K562 (cell line): ENCODE measurements around the gene VWA7. TPM values are rescaled to one million over a fixed set of nuclear protein-coding genes. Genes with fewer than 3 reads are reported as not detected.

Source experiments
- ASH1L ChIP-seq: fragments of 450-650 bp; IDR thresholded peaks from 2 replicates; pipeline ENCODE4 v1.6.1; 2018; ENCODE audit warnings: borderline replicate concordance, mild to moderate bottlenecking, low read depth; ENCODE audit not compliant: partially characterized antibody
- DMBX1 ChIP-seq: fragments of 250-450 bp; sonication (Bioruptor Pico); IDR thresholded peaks from 2 replicates; pipeline ENCODE4 v1.8.0; 2022; ENCODE audit warnings: inconsistent platforms, mild to moderate bottlenecking, moderate library complexity, borderline replicate concordance
- ETV1 ChIP-seq: fragments of 450-650 bp; conservative IDR thresholded peaks from 2 replicates; pipeline ENCODE4 v1.6.1; 2016; ENCODE audit warnings: missing genetic modification characterization, control low read depth, low read depth, missing compliant biosample characterization
- NCOA4 ChIP-seq: fragments of 450-650 bp; IDR thresholded peaks from 2 replicates; pipeline ENCODE4 v1.6.1; 2018; ENCODE audit warnings: mild to moderate bottlenecking; ENCODE audit not compliant: partially characterized antibody
- NFXL1 ChIP-seq: fragments of 450-650 bp; formaldehyde crosslinking; IDR thresholded peaks from 2 replicates; pipeline ENCODE4 v1.4.0; 2021; ENCODE audit warnings: mild to moderate bottlenecking
- NFYB ChIP-seq: IDR thresholded peaks from 2 replicates; pipeline ENCODE4 v1.6.1; 2011; ENCODE audit warnings: mild to moderate bottlenecking, moderate library complexity; ENCODE audit not compliant: insufficient read length; ENCODE audit errors: extremely low read depth
- POLR3G ChIP-seq: IDR thresholded peaks from 2 replicates; pipeline ENCODE4 v1.6.1; 2011; ENCODE audit not compliant: insufficient read length, insufficient replicate concordance; ENCODE audit errors: extremely low read depth
- PTBP1 ChIP-seq: fragments of 200-400 bp; formaldehyde crosslinking; IDR thresholded peaks from 2 replicates; pipeline ENCODE4 v1.6.1; 2017; ENCODE audit warnings: low read depth, low read length
- SIN3A ChIP-seq, 2 experiments: fragments of 150-350 bp in 1 of 2; IDR thresholded peaks; 2 replicates each; pipeline ENCODE4 v1.6.1; 2011 to 2016; ENCODE audit warnings: borderline replicate concordance in 2 of 2, low read depth in 2 of 2, low read length in 2 of 2, mild to moderate bottlenecking in 2 of 2, moderate library complexity in 2 of 2; ENCODE audit not compliant: control insufficient read depth in 1 of 2
- SMARCA5 ChIP-seq: fragments of 450-650 bp; IDR thresholded peaks from 2 replicates; pipeline ENCODE4 v1.6.1; 2016
- SRSF7 ChIP-seq: fragments of 200-400 bp; formaldehyde crosslinking; optimal IDR thresholded peaks from 2 replicates; pipeline ENCODE3; 2017; ENCODE audit warnings: mild to moderate bottlenecking, low read depth, low read length
- TSHZ1 ChIP-seq: fragments of 250-450 bp; sonication (Bioruptor Pico); IDR thresholded peaks from 2 replicates; pipeline ENCODE4 v1.4.0; 2020; ENCODE audit warnings: mild to moderate bottlenecking, moderate library complexity
- XRCC5 ChIP-seq: fragments of 200-400 bp; formaldehyde crosslinking; IDR thresholded peaks from 2 replicates; pipeline ENCODE4 v1.6.1; 2017; ENCODE audit warnings: low read depth, mild to moderate bottlenecking, low read length
- ZNF146 ChIP-seq: IDR thresholded peaks from one replicate; pipeline ENCODE4 v1.6.1; 2018; ENCODE audit warnings: missing compliant biosample characterization; ENCODE audit not compliant: unreplicated experiment
- ZNF311 ChIP-seq: fragments of 250-450 bp; sonication (Bioruptor Pico); IDR thresholded peaks from 2 replicates; pipeline ENCODE4 v1.4.0; 2020; ENCODE audit warnings: mild to moderate bottlenecking, moderate library complexity
- ZNF384 ChIP-seq: IDR thresholded peaks from 2 replicates; pipeline ENCODE4 v1.6.1; 2012; ENCODE audit warnings: low read depth, low read length, improper control_type of control experiment
- ZNF398 ChIP-seq: fragments of 250-450 bp; sonication (Bioruptor Pico); IDR thresholded peaks from 2 replicates; pipeline ENCODE4 v1.8.0; 2021; ENCODE audit warnings: moderate library complexity, mild to moderate bottlenecking, inconsistent platforms
- polyA plus RNA-seq, 8 experiments: library from polyadenylated mRNA; depleted of rRNA in 4 of 8; stranded (reverse) in 5 of 8; unstranded in 3 of 8; fragments of >200 nt; fragmentation: Nextera tagmentation in 2 of 8; fragmentation: Illumina TruSeq in 1 of 8; extraction: Ambion mirVana in 2 of 8; extraction: Trizol in 1 of 8; gene quantifications; 2 replicates each; pipeline versions ENCODE4 v1.2.1 to v1.2.3, GENCODE V29; 2011 to 2014; ENCODE audit warnings: inconsistent platforms in 1 of 8, missing spikeins in 1 of 8
- total RNA-seq, 7 experiments: library from RNA; depleted of rRNA in 6 of 7; stranded (reverse); fragments of >200 nt in 6 of 7; fragmentation: Illumina TruSeq in 2 of 7; extraction: Trizol in 2 of 7; gene quantifications; 2 replicates each; pipeline versions ENCODE4 v1.2.1 to v1.2.3, GENCODE V29; 2011 to 2021; ENCODE audit warnings: low replicate concordance in 1 of 7
- TF ChIP-seq, protein P1 (sequence below): fragments of 250-450 bp; sonication (Bioruptor Pico); IDR thresholded peaks from 2 replicates; pipeline ENCODE4 v1.4.0; 2020; ENCODE audit warnings: mild to moderate bottlenecking, moderate library complexity, borderline replicate concordance
- TF ChIP-seq, protein P2 (sequence below): fragments of 450-650 bp; IDR thresholded peaks from 2 replicates; pipeline ENCODE4 v1.6.1; 2016; ENCODE audit warnings: missing biosample characterization, missing genetic modification characterization

Gene VWA7
- total and polyA plus RNA-seq, 9 of the 15 experiments (the other 6 are each of a cell fraction or from before 2014, with no cell fraction given): 0.18 to 2.9 (median 0.95) TPM

GRCh38 chr6:31727034-31727716, 50.0 kb downstream of the VWA7 start (continued):
- TF ChIP-seq NFXL1 (CRISPR knock-in tag) (no peak), SRSF7 (no peak), ZNF146 (CRISPR knock-in tag) (no peak), SMARCA5 (peak; percentile 52; the same call in 1 of the 2 replicates), POLR3G (no peak), SIN3A (IDR thresholded peaks at IDR 0.05; ENCODE audit: borderline replicate concordance in 2 of 2, control insufficient read depth in 1 of 2, low read depth in 2 of 2, low read length in 2 of 2) (no peak), XRCC5 (no peak), ZNF311 (CRISPR knock-in tag) (no peak), ZNF384 (no peak), DMBX1 (CRISPR knock-in tag) (0 out of 2 replicates have a peak, but pooled peaks have one; percentile 54), ASH1L (no peak), ETV1 (tag) (no peak), TSHZ1 (CRISPR knock-in tag) (no peak), ZNF398 (CRISPR knock-in tag) (no peak), NFYB (no peak), PTBP1 (no peak), NCOA4 (no peak)
- TF ChIP-seq, protein P1, sequence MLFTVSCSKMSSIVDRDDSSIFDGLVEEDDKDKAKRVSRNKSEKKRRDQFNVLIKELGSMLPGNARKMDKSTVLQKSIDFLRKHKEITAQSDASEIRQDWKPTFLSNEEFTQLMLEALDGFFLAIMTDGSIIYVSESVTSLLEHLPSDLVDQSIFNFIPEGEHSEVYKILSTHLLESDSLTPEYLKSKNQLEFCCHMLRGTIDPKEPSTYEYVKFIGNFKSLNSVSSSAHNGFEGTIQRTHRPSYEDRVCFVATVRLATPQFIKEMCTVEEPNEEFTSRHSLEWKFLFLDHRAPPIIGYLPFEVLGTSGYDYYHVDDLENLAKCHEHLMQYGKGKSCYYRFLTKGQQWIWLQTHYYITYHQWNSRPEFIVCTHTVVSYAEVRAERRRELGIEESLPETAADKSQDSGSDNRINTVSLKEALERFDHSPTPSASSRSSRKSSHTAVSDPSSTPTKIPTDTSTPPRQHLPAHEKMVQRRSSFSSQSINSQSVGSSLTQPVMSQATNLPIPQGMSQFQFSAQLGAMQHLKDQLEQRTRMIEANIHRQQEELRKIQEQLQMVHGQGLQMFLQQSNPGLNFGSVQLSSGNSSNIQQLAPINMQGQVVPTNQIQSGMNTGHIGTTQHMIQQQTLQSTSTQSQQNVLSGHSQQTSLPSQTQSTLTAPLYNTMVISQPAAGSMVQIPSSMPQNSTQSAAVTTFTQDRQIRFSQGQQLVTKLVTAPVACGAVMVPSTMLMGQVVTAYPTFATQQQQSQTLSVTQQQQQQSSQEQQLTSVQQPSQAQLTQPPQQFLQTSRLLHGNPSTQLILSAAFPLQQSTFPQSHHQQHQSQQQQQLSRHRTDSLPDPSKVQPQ (CRISPR knock-in tag): no peak
- TF ChIP-seq, protein P2, sequence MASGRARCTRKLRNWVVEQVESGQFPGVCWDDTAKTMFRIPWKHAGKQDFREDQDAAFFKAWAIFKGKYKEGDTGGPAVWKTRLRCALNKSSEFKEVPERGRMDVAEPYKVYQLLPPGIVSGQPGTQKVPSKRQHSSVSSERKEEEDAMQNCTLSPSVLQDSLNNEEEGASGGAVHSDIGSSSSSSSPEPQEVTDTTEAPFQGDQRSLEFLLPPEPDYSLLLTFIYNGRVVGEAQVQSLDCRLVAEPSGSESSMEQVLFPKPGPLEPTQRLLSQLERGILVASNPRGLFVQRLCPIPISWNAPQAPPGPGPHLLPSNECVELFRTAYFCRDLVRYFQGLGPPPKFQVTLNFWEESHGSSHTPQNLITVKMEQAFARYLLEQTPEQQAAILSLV (tag): no peak
